GM06990 (cell line): ENCODE results near the gene KDM6A.
"Not testable (repeated sequence)": the region's sequence is repeated elsewhere in the genome, so short reads cannot be mapped to it uniquely, and the experiment has no call there.

Experiments used
- DNase-seq: peaks from one replicate; pipeline ENCODE4 v3.0.0-alpha.2; 2011; ENCODE audit not compliant: insufficient read length; ENCODE audit errors: extremely low read depth
- H3K27me3 ChIP-seq: replicated peaks from 2 replicates; pipeline ENCODE4 v1.6.0; 2011; ENCODE audit warnings: low read length; ENCODE audit not compliant: control insufficient read depth, insufficient read depth
- H3K36me3 ChIP-seq: 2 replicates; pipeline ENCODE4 v1.5.1; 2011; ENCODE audit warnings: low read length; ENCODE audit not compliant: control insufficient read depth, insufficient read depth
- H3K4me3 ChIP-seq: replicated peaks from 2 replicates; pipeline ENCODE4 v1.5.1; 2011; ENCODE audit warnings: low read depth, mild to moderate bottlenecking, control low read depth, low read length
- TF ChIP-seq, protein P1 (sequence below): IDR thresholded peaks from 2 replicates; pipeline ENCODE4 v1.5.1; 2011; ENCODE audit warnings: low read length, control low read depth, mild to moderate bottlenecking, inconsistent platforms; ENCODE audit not compliant: insufficient read depth, poor library complexity, severe bottlenecking

Gene KDM6A

DNA sequence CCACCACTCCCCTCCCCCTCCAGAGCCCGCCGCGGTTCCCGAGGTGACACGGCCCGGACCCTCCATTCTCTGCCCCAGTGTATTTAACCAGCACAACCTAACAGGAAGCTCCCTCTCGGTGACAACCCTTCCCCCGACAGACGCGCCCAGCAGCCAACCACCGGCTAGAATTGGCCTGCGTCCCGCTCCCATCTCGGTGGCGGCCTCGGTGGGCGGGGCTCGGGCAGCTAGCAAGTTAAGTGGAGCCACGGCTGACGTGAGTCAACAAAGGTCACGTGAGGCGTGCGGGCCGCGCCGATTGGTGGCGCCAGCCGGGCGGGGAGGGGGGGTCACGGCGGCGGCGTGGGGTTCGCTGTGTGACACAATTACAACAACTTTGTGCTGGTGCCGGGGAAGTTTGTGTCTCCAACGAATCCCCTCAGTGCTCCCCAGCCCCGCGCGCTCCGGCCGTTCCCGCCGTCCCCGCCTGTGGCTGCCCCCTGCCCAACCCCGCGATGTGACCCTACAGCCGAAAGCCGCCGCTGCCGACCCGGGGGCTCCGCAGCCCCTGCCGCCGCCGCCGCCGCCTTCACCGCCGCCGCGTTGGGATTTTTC is at the start of gene KDM6A:
Gene KDM6A, plus strand, starts transcription at position 368 of the 594 bp plus-strand sequence. CDS start 364 bp downstream, outside the sequence.
- peak; percentile 100 for DNase-seq
- Histone ChIP-seq H3K27me3 (no peaks in the 10 kb centered on the region), H3K4me3 (peak within 1 kb of the TSS; percentile 75), H3K36me3 (no peaks in the 10 kb centered on the region; the same call in 1 of the 2 replicates)
- TF ChIP-seq, protein P1, sequence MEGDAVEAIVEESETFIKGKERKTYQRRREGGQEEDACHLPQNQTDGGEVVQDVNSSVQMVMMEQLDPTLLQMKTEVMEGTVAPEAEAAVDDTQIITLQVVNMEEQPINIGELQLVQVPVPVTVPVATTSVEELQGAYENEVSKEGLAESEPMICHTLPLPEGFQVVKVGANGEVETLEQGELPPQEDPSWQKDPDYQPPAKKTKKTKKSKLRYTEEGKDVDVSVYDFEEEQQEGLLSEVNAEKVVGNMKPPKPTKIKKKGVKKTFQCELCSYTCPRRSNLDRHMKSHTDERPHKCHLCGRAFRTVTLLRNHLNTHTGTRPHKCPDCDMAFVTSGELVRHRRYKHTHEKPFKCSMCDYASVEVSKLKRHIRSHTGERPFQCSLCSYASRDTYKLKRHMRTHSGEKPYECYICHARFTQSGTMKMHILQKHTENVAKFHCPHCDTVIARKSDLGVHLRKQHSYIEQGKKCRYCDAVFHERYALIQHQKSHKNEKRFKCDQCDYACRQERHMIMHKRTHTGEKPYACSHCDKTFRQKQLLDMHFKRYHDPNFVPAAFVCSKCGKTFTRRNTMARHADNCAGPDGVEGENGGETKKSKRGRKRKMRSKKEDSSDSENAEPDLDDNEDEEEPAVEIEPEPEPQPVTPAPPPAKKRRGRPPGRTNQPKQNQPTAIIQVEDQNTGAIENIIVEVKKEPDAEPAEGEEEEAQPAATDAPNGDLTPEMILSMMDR = no peak

GRCh38 chrX:44823193-44823592 is 49.8 kb upstream of the KDM6A start:
- not testable (repeated sequence) for H3K4me3 ChIP-seq, H3K27me3 ChIP-seq, DNase-seq, H3K36me3 ChIP-seq

DNA sequence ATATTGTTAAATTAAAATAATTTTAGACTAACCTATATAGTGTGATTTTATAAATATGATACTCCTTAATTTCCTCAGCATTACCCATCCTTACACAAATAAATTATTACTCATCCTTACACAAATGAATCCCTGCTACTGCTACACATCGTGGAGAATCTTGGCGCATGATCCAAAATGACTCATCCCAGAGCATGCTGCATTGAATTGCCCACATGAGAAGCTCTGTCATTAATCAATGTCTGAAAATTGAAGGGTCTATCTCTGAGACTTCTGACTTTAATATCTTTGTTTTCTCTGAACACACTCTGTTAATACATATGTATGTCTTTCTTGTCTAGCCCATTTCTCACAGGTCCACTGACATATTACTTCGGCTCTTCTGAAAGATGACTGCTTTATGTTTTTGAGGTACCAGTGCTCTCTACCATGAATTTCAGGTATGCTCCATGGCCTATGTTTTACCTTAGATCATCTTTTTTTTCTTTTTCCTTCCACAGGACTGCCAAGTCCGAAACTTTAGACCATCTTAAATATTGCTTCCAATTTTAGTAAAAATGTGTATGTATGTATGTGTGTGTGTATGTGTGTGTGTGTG is 44.9 kb upstream of the KDM6A start:
- no peaks in the 10 kb centered on the region for H3K36me3 ChIP-seq
- DNase-seq = no peak
- no peaks in the 10 kb centered on the region for H3K27me3 ChIP-seq

GRCh38 chrX:44829832-44830231 is 43.2 kb upstream of the KDM6A start:
- no peak for DNase-seq
- TF ChIP-seq, protein P1 = no peak
- H3K27me3 ChIP-seq = no peaks in the 10 kb centered on the region
- H3K36me3 ChIP-seq = no peaks in the 10 kb centered on the region
- no peak overlapping the region for H3K4me3 ChIP-seq

More for the DNA sequence above, 44.9 kb upstream of the KDM6A start:
- TF ChIP-seq, protein P1 = no peak
- no peak overlapping the region for H3K4me3 ChIP-seq

- H3K36me3 ChIP-seq = no peaks in the 10 kb centered on the region
- DNase-seq = no peak
- H3K4me3 ChIP-seq = no peak overlapping the region
- H3K27me3 ChIP-seq = no peaks in the 10 kb centered on the region
- TF ChIP-seq, protein P1 = no peak
Observed at GRCh38 chrX:44842550-44843317, 30.3 kb upstream of the KDM6A start.

DNA sequence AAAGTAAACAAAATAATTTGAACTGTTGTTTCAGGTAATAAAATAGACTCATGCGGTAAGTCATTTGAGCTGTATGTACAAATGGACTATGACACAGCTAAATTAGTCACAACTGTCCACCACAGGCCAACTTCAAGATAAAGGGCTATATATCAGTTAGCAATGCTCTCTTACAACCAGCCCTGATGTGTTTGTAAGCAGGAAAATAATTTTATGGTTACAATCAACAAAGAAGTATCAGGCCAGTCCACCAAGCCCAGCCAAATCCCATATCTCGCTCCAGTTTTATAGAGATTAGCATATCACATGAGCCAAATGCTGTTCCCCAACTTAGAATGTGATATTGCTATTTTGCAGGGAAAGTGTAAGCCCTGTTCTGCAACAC is 29.7 kb upstream of the KDM6A start:
- no peak for DNase-seq
- H3K27me3 ChIP-seq = no peaks in the 10 kb centered on the region
- TF ChIP-seq, protein P1 = no peak

More for the DNA sequence above, 29.7 kb upstream of the KDM6A start:
- Histone ChIP-seq H3K4me3 (no peak overlapping the region), H3K36me3 (no peaks in the 10 kb centered on the region)
